Measurements from ENCODE around the gene NMRAL1.

Gene NMRAL1

GRCh38 chr16:4426021-4426684, 48.3 kb downstream of the NMRAL1 start:
- peak in 1 of 2 donors; percentile 32 for DNase-seq (ENCODE audit: low read depth in 2 of 2)

- peak; percentile 85 to 91 for DNase-seq (ENCODE audit: low read depth in 2 of 2)
These were observed 48.9 kb downstream of the NMRAL1 start, which contains the start of gene DNAJA3 for GRCh38 chr16:4425378-4426020. Gene DNAJA3, plus strand, starts transcription at chr16:4425868. Its CDS starts 14 bp downstream, at chr16:4425882.

- no peak for DNase-seq (ENCODE audit: low read depth in 2 of 2)
These were observed 53.8 kb downstream of the NMRAL1 start for GRCh38 chr16:4420505-4421105.

- no peak for DNase-seq (ENCODE audit: low read depth in 2 of 2)
These were observed 54.9 kb downstream of the NMRAL1 start for GRCh38 chr16:4419402-4419959.

DNA sequence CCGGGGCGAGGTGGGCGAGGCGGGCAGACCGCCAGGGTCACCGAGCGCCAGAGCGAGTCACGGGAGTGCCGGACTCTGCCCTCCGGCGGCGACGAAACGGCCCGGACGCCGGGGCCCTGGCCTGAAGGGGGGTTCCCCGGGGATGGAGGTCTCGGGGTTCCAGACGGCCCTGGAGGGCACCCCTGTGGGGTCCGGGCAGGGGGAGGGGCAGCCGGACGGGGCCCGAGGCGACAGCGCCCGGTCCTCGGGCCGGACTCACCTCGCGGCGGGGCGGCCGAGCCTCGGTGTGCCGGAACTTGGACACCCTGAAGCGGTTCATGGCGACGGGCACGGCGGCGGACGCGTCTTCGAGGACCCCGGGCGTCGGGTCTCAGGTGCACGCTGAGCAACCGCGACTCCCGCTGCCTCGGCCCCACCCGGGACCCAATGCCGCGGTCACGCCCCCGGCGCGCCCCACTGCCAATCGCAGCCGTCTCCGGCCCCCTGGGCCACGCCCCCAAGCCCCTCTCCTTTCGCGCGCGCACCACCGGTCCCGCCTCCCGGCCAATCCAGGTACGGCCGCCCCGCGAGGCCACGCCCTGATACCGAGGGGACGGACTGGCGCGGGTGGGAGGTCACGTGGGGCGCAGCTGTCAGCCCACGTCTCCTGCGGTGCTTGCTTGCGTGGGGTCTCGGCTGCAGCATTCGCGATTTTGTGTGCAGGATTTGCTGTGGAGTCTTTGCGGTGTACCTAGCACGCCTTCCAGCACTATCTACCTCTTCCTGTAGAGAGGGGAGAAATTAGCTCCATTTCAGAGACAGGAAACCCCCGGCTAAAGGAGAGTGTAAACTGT, 58.0 kb downstream of the NMRAL1 start, which contains the start of gene CORO7:
Gene CORO7, minus strand, starts transcription at position 397 of the 833 bp plus-strand sequence. Its CDS starts 78 bp downstream, at position 319.
- peak; percentile 97 to 99 for DNase-seq (ENCODE audit: low read depth in 2 of 2)

GRCh38 chr16:4415538-4416199, 58.8 kb downstream of the NMRAL1 start:
- DNase-seq (ENCODE audit: low read depth in 2 of 2) = peak; percentile 40 to 43

- peak; percentile 54 to 76 for DNase-seq (ENCODE audit: low read depth in 2 of 2)
These were observed 60.1 kb downstream of the NMRAL1 start for GRCh38 chr16:4414187-4414917.

GRCh38 chr16:4412854-4413253, 61.6 kb downstream of the NMRAL1 start:
- DNase-seq (ENCODE audit: low read depth in 2 of 2) = no peak

DNA sequence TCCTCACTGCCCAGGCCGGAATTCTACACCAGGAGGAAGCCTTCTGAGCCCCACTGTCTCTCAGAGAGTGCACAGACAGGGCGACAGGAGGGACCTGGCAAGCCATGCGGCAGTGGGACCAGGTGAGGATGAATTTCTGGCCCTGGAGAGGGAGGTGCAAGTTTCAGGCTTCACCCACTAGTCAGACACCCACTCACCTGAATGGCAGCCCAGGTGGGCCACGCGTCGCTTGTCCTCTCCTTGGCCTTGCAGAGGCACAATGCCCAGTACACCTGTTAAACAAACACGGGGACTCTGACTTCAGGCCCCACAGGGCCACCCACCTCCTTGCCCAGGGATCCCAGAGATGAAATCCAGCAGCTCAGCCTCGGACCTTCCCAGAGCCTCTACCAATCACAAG, 62.3 kb downstream of the NMRAL1 start:
- DNase-seq (ENCODE audit: low read depth in 2 of 2) = no peak

Measured in stimulated activated CD4-positive, alpha-beta T cell treated with anti-CD3 and anti-CD28 coated beads, Interleukin-4, amount 100 ng/mL, for 48 hours (primary cell).